KMS-11 (cell line): ENCODE measurements around the gene ERRFI1.
"Not testable (repeated sequence)": the region's sequence is repeated elsewhere in the genome, so short reads cannot be mapped to it uniquely, and the experiment has no call there.

ENCODE experiments used
- H2AFZ ChIP-seq: fragments of 200-600 bp; sonication (generic); 2 replicates; pipeline ENCODE4 v1.6.1; 2016; ENCODE audit warnings: antibody characterized with exemption, mixed run types, low read depth
- H3K27ac ChIP-seq: fragments of 200-600 bp; sonication (generic); 2 replicates; pipeline ENCODE4 v1.6.1; 2016; ENCODE audit warnings: mild to moderate bottlenecking, mixed run types
- H3K27me3 ChIP-seq: fragments of 200-600 bp; sonication (generic); 2 replicates; pipeline ENCODE4 v1.6.1; 2017; ENCODE audit warnings: mild to moderate bottlenecking, low read depth, mixed run types, moderate library complexity; ENCODE audit not compliant: insufficient read depth
- H3K36me3 ChIP-seq: fragments of 200-600 bp; sonication (generic); 2 replicates; pipeline ENCODE4 v1.6.1; 2017; ENCODE audit warnings: mild to moderate bottlenecking, mixed run types; ENCODE audit not compliant: insufficient read depth
- H3K4me1 ChIP-seq: fragments of 200-600 bp; sonication (generic); 2 replicates; pipeline ENCODE4 v1.6.1; 2016; ENCODE audit warnings: mild to moderate bottlenecking, low read depth, mixed run types; ENCODE audit not compliant: poor library complexity, severe bottlenecking
- H3K4me2 ChIP-seq: fragments of 200-600 bp; sonication (generic); 2 replicates; pipeline ENCODE4 v1.7.0; 2016; ENCODE audit warnings: mild to moderate bottlenecking, mixed run types
- H3K4me3 ChIP-seq: fragments of 200-600 bp; sonication (generic); IDR thresholded peaks from 2 replicates; pipeline ENCODE4 v1.6.1; 2017; ENCODE audit warnings: low read depth, low read length, mixed read lengths; ENCODE audit not compliant: insufficient read depth
- H3K79me2 ChIP-seq: fragments of 200-600 bp; sonication (generic); 2 replicates; pipeline ENCODE4 v1.6.1; 2016; ENCODE audit warnings: low read depth, mixed run types; ENCODE audit not compliant: insufficient read depth
- H3K9ac ChIP-seq: fragments of 200-600 bp; sonication (generic); 2 replicates; pipeline ENCODE4 v1.6.1; 2016; ENCODE audit warnings: mild to moderate bottlenecking, mixed run types
- H4K20me1 ChIP-seq: fragments of 200-600 bp; sonication (generic); 2 replicates; pipeline ENCODE4 v1.6.1; 2016; ENCODE audit warnings: mild to moderate bottlenecking, mixed run types; ENCODE audit not compliant: insufficient read depth
- TF ChIP-seq, protein P1 (sequence below): fragments of 200-600 bp; sonication (generic); conservative IDR thresholded peaks from 2 replicates; pipeline ENCODE4 v1.6.1; 2017; ENCODE audit warnings: low read depth, mild to moderate bottlenecking, antibody characterized with exemption, low read length, moderate library complexity, mixed read lengths

Gene ERRFI1, protein sequence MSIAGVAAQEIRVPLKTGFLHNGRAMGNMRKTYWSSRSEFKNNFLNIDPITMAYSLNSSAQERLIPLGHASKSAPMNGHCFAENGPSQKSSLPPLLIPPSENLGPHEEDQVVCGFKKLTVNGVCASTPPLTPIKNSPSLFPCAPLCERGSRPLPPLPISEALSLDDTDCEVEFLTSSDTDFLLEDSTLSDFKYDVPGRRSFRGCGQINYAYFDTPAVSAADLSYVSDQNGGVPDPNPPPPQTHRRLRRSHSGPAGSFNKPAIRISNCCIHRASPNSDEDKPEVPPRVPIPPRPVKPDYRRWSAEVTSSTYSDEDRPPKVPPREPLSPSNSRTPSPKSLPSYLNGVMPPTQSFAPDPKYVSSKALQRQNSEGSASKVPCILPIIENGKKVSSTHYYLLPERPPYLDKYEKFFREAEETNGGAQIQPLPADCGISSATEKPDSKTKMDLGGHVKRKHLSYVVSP

DNA sequence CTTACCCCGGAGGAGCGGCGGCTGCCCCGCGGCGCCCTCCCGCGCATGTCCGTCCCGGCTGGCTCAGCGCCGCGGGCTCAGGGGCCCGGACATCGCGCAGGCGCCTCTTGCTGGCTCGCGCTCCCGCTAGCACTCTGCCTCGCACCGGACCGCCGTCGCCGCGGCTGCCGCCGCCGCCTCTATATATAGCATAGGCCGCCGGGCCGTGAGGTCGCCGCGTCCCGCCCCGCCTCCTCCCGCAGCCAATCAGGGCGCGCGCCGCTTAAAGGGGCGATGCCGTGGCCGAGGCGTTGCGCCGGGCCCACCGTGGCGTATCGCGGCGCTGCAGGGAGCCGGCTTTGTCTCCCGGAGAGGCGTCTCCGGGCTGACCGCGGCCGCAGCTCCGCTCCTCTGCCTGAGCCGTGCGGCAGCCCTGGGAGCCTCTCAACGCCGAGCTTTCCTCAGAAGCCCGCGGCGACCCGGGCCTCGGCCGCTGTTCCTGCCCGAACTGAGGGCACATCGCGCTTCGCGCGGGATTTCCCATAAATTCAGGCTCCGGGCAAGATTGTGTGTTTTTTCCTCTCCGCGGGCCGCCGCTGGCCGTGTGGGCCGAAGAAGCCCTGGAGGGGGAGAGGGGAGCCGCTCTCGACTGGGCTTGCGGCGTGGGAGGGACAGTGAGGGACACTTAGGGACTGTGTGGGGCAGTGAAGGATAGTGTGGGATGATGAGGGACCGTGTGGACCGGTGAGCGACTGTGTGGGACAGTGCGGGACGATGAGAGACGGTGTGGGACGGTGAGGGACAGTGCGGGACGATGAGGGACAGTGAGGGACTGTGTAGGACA, at the start of gene ERRFI1:
ERRFI1 (minus strand) TSS at position 157 of the 823 bp plus-strand sequence. CDS start 10,690 bp downstream, outside the sequence.
- H4K20me1 ChIP-seq: no peaks in the 10 kb centered on the region
- H3K79me2 ChIP-seq: no peaks in the 10 kb centered on the region
- peak within 1 kb of the TSS; percentile 62 for H3K4me3 ChIP-seq
- H3K4me1 ChIP-seq: peaks cover 8% of the 10 kb centered on the region
- H3K27ac ChIP-seq: no peak within 1 kb of the TSS
- no peaks in the 10 kb centered on the region for H3K36me3 ChIP-seq
- TF ChIP-seq, protein P1, sequence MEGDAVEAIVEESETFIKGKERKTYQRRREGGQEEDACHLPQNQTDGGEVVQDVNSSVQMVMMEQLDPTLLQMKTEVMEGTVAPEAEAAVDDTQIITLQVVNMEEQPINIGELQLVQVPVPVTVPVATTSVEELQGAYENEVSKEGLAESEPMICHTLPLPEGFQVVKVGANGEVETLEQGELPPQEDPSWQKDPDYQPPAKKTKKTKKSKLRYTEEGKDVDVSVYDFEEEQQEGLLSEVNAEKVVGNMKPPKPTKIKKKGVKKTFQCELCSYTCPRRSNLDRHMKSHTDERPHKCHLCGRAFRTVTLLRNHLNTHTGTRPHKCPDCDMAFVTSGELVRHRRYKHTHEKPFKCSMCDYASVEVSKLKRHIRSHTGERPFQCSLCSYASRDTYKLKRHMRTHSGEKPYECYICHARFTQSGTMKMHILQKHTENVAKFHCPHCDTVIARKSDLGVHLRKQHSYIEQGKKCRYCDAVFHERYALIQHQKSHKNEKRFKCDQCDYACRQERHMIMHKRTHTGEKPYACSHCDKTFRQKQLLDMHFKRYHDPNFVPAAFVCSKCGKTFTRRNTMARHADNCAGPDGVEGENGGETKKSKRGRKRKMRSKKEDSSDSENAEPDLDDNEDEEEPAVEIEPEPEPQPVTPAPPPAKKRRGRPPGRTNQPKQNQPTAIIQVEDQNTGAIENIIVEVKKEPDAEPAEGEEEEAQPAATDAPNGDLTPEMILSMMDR: no peak
- H3K9ac ChIP-seq: peak within 1 kb of the TSS; percentile 40; the same call in 1 of the 2 replicates
- no peaks in the 10 kb centered on the region; the same call in 1 of the 2 replicates for H3K27me3 ChIP-seq
- peak within 1 kb of the TSS; percentile 67 for H3K4me2 ChIP-seq
- H2AFZ ChIP-seq: peak within 1 kb of the TSS; percentile 80

DNA sequence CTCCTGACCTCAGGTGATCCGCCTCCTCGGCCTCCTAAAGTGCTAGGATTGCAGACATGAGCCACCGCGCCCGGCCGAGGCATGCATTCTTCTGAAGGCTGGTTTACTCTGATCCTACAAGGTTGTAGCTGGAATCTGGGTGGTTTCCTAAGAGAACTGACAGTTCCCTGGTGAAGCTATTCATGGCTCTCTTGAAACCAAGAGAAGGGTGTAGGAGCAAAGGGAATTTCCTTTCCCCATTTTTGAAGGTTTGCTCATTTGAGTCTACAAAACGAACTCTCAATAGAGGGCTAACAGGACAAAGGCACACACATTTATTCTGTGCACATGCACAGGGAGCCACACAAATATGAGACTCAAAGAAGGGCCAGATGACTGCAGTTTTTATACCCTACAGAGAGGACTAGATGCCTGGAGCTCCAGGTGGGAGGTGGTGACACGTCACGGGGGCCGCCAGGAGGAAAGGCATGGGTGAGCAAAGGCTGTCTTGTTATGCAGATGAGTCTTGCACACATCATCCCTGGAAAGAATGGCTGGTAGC, 49.5 kb upstream of the ERRFI1 start:
- Histone ChIP-seq H3K27me3 (no peaks in the 10 kb centered on the region), H3K27ac (no peak overlapping the region), H2AFZ (no peak overlapping the region), H3K4me2 (no peak overlapping the region), H3K4me3 (no peak overlapping the region), H4K20me1 (no peaks in the 10 kb centered on the region), H3K36me3 (no peaks in the 10 kb centered on the region), H3K4me1 (no peaks in the 10 kb centered on the region), H3K9ac (no peak overlapping the region), H3K79me2 (no peaks in the 10 kb centered on the region)
- TF ChIP-seq, protein P1: no peak

DNA sequence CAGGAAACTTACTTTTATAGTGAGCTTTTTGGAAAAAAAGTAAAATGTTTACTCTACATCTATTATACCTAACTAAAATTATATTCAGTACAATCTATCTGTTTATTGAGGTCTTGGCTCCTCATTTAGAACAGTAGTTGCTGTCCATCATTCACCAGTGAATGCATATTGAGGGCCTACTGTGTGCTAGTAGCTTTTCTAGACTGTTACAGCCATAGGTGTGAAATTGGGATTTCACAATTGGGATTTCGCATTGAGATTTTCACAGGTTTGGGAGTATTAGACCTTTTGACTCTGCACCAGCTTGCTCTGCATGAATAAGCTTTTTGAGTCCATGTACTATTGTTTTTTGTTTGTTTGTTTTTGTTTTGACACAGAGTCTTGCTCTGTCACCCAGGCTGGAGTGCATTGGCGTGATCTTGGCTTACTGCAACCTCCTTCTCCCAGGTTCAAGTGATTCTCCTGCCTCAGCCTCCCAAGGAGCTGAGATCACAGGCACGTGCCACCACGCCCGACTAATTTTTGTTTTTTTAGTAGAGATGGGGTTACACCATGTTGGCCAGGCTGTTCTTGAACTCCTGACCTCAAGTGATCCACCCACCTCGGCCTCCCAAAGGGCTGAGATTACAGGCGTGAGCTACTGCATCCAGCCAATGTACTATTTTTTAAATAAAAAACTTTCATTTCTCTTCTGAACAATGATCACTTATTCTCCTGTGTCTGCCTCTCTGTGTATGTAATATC, 47.2 kb upstream of the ERRFI1 start:
- Histone ChIP-seq H3K79me2 (no peaks in the 10 kb centered on the region), H3K27ac (no peak overlapping the region), H3K4me1 (no peaks in the 10 kb centered on the region), H3K4me2 (no peak overlapping the region), H2AFZ (no peak overlapping the region), H3K9ac (no peak overlapping the region), H3K36me3 (no peaks in the 10 kb centered on the region), H3K27me3 (no peaks in the 10 kb centered on the region), H3K4me3 (no peak overlapping the region), H4K20me1 (no peaks in the 10 kb centered on the region)
- TF ChIP-seq, protein P1: no peak

DNA sequence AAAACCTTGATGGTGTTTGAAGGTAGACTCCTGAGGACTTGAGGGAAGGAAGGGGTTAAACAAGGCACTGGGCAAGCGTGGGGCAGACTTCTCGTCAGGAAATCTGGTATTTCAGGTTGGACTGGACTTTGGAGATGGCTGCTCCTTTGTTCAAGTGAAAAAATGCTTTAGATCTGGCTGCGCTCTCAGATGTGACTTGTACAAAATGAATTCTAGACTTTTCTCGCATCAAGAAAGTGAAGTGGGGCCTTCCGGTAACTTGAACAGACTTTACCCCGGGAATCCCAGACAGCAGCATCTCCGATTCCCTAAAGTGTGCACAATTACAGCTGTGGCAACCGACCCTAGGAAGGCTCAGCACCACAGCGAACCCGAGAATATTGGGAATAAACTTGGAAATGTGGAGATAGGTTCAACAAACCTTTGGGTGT, 44.3 kb upstream of the ERRFI1 start:
- Histone ChIP-seq H3K27ac (no peak overlapping the region), H3K4me2 (no peak overlapping the region), H3K9ac (no peak overlapping the region)

DNA sequence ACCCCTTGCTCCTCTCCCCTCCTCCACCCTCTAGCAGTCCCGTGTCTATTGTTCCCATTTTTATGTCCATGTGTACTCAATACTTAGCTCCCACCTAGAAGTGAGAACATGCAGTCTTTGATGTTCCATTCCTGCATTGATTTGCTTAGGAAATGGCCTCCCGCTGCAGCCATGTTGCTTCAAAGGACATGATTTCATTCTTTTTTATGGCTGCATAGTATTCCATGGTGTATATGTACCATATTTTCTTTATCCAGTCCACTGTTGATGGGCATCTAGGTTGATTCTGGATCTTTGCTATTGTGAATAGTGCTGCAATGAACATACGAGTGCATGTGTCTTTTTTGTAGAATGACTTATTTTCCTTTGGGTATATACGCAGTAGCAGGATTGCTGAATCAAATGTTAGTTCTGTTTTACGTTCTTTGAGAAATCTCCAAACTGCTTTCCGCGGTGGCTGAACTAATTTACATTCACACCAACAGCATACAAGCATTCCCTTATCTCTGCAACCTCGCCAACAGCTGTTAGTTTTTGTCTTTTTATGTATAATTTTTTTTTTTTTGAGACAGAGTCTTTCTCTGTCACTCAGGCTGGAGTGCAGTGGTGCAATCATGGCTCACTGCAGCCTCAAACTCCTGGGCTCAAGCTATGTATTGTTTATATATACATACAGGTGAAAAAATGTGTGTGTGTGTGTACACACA, 43.7 kb upstream of the ERRFI1 start:
- not testable (repeated sequence) for H3K9ac ChIP-seq, H3K27me3 ChIP-seq, H3K27ac ChIP-seq, H3K4me3 ChIP-seq, H2AFZ ChIP-seq, H3K79me2 ChIP-seq, H3K4me1 ChIP-seq, H4K20me1 ChIP-seq, H3K36me3 ChIP-seq, H3K4me2 ChIP-seq

More for the DNA sequence above, 44.3 kb upstream of the ERRFI1 start:
- H3K4me1 ChIP-seq: no peaks in the 10 kb centered on the region
- H4K20me1 ChIP-seq: no peaks in the 10 kb centered on the region
- H3K4me3 ChIP-seq: no peak overlapping the region
- TF ChIP-seq, protein P1: no peak
- H3K27me3 ChIP-seq: no peaks in the 10 kb centered on the region
- no peaks in the 10 kb centered on the region for H3K79me2 ChIP-seq
- H3K36me3 ChIP-seq: no peaks in the 10 kb centered on the region
- no peak overlapping the region for H2AFZ ChIP-seq
